GM18951 (cell line): ENCODE results near the gene GJC1.

Experiments
- POLR2A ChIP-seq: IDR thresholded peaks from 4 replicates; pipeline ENCODE4 v1.6.1; 2011; ENCODE audit warnings: mild to moderate bottlenecking; ENCODE audit not compliant: insufficient read length, insufficient read depth; ENCODE audit errors: extremely low read depth
- in situ Hi-C: fragments of 300-500 bp; cut with MboI; formaldehyde crosslinking; loops from one replicate; pipeline ENCODE4 v1.12.0; 2022; ENCODE audit warnings: low sequenced_read_pairs, mixed read lengths, inconsistent platforms; ENCODE audit not compliant: unreplicated experiment

The GJC1 gene

GRCh38 chr17:44787271-44787940 lies 42.7 kb downstream of the GJC1 start:
- in situ Hi-C loops = no loop called here
- TF ChIP-seq POLR2A = no peak

GRCh38 chr17:44786551-44787081 lies 43.5 kb downstream of the GJC1 start:
- in situ Hi-C loops = no loop called here
- no peak for TF ChIP-seq POLR2A

GRCh38 chr17:44785921-44786320 lies 44.2 kb downstream of the GJC1 start:
- no peak for TF ChIP-seq POLR2A

GRCh38 chr17:44782326-44782850 lies 47.7 kb downstream of the GJC1 start:
- no peak for TF ChIP-seq POLR2A
- in situ Hi-C loops = no loop called here

More at GRCh38 chr17:44785921-44786320, 44.2 kb downstream of the GJC1 start:
- in situ Hi-C loops = no loop called here

DNA sequence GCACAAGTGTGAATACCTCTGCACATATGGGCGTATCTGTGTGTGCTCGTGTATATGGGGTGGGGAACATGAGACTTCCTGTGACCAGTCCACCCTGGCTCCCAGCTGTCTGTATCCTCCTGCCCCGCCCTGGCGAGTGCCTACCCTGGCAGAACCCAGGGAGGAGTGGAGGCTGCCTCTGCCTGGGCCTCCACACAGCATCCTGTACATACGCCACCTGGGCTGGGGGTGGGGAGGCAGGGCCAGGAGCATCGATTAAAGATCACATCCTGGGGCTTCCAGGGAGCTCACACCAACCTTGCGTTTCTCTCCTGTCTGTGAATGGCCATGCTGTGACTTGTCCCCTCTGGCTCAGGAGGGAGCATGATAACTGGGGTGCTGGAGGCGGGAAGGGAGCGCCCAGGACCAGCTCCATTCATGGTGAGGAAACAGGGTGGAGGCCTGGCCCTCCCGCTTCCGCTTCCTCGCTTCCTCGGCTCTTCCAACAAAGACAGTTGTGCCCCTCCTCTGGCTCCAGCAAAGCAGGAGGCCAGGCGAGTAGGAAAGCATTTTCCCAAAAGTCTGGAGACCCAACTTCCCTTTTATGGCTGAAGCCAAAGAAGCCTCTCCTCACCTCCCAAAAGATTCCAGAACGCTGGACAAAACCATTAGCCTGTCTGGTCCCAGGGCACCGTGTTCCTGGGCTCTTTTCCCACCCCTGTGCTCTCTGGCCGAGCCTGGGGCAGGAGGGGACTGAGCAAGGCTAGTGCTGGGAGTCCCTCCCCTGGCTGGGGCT lies 48.3 kb downstream of the GJC1 start:
- TF ChIP-seq POLR2A = no peak
- in situ Hi-C loops = no loop called here

DNA sequence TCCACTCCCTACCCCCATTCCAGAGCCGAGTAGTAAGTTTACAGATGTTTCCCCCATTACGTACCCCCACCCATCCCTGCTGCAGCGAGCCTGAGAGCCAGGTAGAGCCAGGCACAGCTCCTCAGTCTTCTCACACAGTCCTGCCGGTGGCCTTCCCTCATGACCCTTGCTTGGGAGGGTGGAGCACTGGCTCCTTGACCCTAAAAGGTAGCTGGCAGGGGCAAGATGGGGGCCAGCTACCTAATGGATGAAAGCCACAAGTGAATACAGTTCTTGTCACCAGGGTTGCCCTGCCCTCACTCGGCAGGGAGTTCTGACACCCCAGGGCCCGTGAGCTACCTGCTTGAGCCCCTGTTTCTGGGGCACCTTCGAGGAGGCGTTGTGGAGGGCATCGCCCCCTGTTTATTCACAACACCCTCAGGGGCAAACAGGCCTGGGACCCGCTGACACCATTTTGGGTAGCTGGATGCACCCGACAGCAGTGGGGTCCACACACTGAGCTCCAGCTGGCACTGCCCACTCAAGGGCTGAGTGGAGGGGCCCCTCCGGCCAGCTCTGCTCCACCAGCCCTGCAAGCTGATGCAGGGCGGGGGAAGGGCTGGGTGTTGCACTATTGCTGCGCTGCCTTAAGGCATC lies 49.1 kb downstream of the GJC1 start:
- no peak for TF ChIP-seq POLR2A
- in situ Hi-C loops = no loop called here

DNA sequence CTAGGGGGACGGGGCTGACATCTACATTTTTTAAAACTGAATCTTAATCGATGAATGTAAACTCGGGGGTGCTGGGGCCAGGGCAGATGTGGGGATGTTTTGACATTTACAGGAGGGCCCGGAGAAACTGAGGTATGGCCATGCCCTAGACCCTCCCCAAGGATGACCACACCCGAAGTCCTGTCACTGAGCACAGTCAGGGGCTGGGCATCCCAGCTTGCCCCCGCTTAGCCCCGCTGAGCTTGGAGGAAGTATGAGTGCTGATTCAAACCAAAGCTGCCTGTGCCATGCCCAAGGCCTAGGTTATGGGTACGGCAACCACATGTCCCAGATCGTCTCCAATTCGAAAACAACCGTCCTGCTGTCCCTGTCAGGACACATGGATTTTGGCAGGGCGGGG lies 49.9 kb downstream of the GJC1 start:
- in situ Hi-C loops = no loop called here
- TF ChIP-seq POLR2A = no peak

DNA sequence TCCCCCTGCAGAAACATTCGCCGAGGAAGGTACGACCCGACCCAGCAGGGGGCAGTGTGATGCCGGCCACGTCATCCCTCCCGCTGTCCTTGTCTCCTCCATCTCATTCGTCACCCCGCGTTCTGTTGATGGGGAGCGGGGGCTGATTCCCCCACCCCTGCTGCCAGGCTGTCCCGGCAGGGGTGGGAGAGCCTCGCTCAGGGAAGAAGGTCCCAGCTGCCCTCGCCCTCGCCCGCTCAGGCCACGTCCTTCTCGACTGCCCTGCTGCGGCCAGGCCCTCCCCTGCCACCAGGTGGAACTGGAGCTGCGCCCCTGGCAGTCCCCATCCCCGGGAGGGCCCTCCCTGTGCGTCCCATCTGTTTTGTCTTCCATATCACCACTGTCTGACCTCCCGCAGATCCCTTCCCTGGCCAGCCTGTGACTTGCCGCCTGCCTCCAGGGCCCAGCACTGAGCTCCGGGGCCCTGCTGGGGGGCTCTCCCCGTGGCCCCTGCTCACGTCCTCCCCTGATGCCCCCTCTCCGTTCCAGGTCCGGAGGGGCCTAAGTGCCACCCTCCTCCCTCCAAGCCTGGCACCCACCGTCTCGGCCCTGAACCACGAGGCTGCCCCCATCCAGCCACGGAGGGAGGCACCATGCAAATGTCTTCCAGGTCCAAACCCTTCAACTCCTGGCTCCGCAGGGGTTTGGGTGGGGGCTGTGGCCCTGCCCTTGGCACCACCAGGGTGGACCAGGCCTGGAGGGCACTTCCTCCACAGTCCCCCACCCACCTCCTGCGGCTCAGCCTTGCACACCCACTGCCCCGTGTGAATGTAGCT lies 50.7 kb downstream of the GJC1 start:
- no peak for TF ChIP-seq POLR2A
- in situ Hi-C loops = no loop called here

- TF ChIP-seq POLR2A = no peak
- in situ Hi-C loops = no loop called here
Measured at GRCh38 chr17:44778656-44779210, 51.4 kb downstream of the GJC1 start.

DNA sequence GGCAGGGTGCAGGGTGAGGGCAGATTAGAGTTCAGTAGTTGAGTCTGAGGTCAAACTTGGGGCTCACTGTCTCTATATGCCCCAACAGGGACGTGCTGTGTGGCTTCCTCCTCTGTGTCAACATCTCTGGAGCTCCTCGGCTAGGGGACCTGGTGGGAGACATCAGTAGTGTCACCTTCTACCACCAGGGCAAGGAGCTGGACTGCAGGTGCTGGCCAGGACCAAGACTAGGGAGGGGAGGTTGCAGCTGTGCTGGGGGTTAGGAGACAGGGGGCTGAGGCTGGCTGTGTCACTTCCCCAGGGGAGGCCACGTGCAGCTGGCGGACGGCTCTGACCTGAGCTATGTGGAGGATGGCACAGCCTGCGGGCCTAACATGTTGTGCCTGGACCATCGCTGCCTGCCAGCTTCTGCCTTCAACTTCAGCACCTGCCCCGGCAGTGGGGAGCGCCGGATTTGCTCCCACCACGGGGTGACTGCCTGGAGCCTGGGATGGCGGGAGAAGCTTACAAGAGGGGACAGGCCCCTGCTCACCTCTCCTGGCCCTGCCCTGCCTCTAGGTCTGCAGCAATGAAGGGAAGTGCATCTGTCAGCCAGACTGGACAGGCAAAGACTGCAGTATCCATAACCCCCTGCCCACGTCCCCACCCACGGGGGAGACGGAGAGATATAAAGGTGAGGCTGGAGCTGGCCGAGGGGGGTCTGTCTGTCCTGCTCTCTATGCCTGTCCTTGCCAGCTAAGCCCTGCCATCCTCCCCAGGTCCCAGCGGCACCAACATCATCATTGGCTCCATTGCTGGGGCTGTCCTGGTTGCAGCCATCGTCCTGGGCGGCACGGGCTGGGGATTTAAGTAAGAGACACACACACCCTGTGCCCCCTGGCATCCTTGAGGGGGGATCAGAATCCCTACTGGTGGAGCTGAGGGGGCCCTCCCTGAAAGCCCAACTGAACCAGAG lies 52.4 kb downstream of the GJC1 start:
- in situ Hi-C loops = no loop called here
- TF ChIP-seq POLR2A = no peak

- in situ Hi-C loops = no loop called here
- no peak for TF ChIP-seq POLR2A
Measured at GRCh38 chr17:44776628-44777393, 53.3 kb downstream of the GJC1 start.
